HG02970 (cell line): Measurements from ENCODE around the gene USP36.
"Not testable (repeated sequence)": the region's sequence is repeated elsewhere in the genome, so short reads cannot be mapped to it uniquely, and the experiment has no call there.

Experiments used
- ATAC-seq: cut with Tn5 transposase; IDR thresholded peaks from one replicate; pipeline ENCODE4 v1.9.1; 2021; ENCODE audit warnings: mild to moderate bottlenecking, moderate library complexity, moderate number of reproducible peaks; ENCODE audit not compliant: unreplicated experiment, low FRiP score

The USP36 gene

DNA sequence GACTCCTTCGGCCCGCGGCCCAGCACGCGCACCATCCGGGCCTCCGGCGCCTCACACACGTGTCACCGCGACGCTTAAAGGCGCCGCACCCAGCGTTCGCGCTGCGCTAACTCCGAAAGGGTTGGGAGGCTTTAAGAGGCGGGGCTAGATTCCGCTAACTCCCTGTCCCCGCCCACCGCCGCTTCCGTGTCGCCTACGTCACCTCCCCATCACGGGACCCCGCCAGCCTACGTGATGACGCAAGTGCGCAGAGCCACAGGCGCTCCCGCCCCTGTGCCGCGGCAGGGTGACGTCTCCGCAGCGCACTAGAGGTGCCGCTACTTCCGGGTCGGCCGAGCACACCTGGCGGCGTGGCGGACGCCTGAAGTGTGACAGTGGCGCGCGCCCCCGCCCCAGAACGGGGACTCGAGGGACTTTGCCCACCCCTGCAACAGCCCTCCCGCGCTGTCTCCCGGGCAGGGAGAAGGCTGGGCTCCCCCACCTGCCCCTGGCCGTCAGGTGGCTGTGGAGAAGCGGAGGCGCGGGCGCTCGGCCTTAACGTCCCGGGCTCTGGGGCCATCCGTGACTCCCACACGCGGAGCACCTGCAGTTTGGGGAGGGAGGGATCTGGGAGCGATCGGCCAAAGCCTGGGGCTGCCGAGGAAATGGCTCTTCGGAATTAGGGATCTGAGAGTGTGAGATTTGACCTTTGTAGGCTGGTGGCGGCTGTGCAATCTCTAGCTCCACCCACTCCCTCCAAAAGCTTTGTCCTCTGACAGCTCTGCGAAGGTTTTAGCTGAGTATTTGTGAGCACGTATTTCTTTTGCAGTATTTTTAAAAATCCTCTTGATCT is at the start of gene USP36:
TSS of gene USP36 (minus strand) at position 35 of the 832 bp plus-strand sequence. CDS start 4,451 bp downstream, outside the sequence.
- peak; percentile 88 for ATAC-seq

DNA sequence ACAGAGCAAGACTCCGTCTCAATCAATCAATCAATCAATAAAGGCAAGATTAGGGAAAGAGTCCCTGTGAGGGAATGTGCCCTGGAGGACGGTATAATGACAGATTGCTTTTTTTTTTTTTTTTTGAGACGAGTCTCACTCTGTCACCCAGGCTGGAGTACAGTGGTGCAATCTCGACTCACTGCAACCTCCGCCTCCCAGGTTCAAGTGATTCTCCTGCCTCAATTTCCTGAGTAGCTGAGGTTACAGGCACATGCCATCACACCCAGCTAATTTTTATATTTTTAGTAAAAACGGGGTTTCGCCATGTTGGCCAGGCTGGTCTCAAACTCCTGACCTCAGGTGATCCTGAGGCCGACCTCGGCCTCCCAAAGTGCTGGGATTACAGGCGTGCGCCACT is 49.5 kb upstream of the USP36 start:
- ATAC-seq: not testable (repeated sequence)

DNA sequence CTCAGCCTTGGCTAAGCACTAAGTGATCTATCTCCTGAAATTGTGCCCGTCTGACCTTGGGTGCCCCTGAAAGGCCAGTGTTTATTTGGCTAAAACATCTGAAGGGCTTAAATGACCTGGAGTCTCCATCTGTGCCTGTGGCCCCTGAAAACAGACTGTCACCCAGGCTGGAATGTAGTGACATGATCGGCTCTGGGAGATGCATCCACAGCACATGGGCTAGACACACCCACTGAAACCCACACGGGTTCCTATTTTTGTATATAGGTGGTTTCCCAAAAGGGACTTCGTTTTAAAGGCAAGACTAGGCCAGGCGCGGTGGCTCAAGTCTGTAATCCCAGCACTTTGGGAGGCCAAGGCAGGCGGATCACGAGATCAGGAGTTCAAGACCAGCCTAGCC is 48.9 kb upstream of the USP36 start:
- ATAC-seq: no peak

DNA sequence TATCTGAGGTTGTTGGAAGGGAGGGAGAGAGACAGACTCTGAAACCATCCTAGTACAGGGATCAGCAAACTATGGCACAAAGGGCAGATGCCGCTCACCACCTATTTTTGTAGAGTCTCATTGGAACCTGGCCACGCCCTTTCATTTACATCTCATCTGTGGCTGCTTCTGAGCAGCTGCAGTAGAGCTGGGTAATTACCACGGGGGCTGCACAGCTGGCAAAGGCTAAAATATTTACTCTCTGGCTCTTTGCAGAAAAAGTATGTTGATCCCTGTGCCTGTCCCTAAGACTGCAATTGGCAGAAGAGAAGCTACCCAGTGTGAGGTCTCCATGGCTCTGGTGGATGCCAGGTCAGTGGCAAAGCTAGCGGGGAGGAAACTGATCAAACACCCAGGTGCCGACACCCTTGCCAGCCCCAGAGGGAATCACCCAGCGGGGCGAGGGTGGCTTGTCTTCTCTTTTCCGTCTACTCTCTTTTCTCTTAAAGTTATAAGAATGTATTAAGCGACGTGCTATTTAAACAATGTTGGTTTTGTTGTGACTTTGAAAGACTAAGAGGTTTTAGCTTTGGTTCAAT is 48.4 kb upstream of the USP36 start:
- no peak for ATAC-seq

DNA sequence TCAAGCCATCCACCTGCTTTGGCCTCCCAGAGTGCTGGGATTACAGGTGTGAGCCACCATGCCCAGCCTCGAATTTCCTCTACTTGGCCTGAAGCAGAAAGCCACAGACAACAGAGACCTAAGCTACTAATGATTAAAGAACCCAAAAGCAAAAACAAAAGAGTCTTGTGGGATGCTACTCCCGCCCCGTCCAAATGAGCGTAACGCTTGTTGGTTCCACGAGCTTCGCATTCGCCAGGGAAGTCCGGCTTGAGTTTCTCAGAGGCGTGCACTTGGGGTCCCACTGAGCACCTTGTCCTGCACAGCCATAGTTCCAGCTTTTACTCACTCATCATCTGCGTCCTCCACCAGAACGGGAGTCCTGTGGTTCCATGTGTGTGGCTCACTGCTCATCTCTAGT is 46.3 kb upstream of the USP36 start:
- no peak for ATAC-seq

DNA sequence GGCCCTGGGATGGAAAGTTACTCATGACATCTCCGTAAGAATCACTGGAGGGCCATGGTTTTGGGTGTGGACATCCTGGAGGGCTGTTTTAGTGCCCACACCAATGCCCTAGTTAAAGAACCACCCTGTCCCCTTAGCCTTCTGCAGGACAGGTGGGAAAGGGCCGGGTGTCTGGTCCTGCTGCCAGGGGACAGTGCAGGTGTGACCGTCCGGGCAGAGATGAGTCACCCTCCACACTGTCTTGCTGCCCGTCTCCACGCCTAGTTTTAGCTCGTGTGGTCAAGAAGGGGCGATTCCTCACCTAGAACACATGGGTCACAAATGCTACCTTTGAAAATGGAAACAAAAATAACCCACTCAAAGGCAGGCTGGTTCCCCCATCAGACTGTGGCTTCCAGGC is 45.3 kb upstream of the USP36 start:
- ATAC-seq: no peak

DNA sequence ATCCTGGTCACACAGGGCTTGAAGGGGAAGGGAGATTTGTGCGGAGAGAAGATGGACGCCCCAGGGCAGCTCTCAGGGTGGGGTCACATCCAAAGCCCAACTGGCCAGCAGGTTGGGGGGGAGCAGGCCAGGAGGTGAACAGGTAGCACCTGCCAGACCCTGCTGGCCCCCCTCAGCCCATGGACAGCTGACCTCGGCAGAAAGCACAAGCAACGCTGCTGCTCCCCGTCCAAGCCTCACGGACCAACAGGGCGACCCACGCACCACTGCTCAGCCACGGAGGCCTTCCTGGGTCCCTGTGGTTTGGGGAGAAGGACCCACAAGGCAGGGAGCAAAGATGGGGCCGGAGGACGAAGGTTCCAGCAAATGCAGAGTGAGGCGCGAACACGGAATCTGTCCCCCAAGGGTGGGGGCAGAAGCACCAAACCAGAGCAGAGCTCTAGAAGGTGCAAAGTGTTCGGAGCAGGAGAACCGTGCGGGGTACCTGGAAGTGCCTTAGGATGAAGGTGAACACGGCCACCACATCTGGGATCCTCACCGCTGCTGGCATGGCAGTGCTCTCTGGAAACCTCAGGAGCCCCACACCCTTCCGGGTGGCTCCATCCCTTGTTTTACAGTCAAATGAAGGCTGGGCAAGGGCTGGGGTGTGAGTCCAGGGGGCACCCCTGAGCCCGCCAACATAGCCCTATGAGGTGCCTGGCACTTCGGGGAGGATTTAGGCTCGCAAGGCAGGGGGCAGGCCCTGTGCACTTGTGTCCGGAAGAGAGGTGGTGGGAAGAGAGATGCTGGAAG is 44.5 kb upstream of the USP36 start:
- ATAC-seq: no peak

DNA sequence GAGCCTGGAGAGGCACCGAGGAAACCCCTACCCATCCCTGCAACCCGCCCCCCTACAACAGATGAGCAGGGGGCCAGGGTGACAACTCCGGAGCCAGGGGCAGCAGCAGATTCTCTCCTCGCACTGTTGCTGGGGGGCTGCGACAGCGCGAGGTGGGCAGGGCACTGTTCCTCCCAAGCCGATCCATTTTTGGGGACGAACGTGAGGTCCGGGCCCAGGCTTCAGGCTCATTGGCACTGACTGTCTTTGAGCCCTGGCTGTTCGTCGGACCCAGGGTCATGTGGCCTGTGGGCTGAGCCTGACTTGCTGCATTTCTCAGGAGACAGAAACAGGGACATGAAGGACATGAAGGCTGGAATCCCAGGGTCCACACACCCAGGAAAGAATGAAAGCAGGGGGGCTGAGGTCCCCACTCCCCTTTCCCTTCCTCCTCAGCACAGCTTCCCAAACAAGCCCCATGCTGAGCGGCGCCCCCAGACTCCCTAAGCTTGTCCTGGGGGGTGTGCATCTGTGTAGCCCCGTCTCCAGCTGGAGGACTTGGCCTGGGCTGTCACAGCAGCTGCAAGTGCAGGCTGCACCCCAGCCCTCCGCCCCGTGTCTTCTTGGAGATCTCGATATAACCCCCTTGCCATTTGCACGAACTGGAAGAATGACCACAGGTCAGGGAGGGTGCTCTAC is 43.7 kb upstream of the USP36 start:
- ATAC-seq: no peak

DNA sequence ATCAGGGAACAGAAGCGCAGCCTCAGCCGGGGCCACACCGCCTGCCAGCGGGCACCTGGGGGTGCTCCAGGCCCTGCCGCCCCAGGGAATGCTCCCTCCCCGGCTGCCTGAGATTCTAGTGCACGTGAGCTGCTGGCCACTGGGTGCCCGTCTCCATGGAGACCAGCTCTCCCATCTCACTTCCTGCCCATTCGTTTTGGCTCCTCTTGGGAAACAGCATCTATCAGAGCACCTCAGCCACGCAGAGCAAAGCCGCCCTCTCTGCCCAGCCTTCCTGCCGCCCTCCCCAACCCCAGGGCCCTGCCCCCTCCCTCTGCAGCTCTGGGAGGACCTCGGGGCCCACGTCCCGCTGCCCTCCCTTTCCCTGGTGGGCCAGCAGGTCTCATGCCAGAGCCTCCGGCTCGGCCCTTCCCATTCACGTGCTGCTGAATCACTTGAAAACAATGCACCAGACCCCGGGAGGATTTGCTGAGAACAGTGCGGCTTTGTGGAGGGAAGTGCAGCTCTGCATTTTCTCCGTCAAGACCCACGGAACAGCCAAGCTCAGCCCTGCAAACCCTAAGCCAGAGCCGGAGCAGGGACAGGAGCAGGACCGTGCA is 43.0 kb upstream of the USP36 start:
- no peak for ATAC-seq

DNA sequence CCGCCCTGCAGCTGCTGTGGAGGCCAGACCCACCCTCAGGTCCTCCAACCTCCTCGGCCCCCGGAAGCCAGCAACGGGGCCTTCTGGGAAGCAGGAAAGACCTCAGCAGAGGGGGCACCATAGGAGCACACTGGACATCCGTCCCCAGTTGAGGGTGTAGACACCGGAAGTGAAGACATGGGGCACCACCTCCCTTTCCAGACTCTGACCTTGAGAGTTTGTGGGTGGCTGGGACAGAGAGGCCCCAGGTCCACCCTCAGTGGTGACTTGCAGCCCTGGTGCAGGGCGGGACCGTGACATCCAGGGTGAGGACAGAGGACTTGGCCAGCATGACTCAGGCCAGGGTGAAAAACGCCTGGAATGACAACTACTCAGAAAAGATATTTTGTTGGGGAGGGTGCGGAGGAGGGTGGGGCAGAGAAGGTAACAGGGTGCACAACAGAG is 42.5 kb upstream of the USP36 start:
- no peak for ATAC-seq

DNA sequence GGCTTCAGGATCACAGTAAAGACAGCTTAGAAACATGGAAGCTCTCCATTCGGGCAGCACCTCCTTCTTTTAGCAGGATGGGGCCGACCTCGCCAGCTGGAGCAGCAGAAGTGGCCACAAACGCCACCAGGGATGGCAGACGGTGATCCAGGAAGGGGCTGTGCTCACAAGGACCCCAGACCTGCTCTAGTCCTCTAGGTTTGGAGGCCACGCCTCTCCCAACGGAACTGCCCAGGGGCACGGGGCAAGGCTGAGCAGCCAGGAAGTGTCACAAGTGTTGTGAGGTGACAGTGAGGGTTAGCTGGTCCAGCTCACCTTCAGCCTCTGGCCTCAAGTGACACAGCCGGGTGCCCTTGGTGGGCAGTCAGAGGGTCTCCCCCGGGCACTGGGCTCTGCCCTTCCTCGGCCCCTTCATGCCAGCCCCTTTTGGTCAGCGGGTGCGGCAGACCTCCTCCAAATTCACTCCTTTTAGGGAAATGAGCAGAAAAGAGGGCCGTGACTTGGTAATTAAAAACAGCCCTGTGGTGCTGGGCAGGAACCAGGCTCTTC is 42.0 kb upstream of the USP36 start:
- no peak for ATAC-seq

DNA sequence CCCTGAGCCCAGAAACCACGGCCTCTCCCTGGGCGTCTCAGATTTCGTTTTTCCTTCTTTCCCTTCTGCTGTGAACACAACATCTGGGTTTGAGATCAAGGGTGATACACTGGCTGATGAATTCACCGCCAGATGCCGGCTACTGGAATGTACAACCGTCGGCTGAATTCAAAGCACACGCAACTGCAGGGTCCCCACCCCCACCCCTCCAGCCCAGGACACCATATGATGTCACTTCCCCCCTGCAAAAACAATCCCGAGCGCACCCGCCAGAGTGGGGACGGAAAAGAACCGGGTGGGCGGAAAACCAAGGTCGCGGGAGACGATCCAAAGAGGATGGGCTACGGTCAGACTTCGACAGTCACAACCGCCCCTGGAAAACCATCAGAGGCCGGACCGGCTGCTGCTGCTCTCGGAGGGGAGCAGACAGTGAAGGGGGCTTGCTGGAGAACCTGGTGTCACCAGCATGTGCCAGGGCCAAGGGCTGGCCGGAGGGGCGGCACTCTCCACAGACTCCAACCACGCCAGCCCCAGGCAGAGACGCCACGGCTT is 39.1 kb upstream of the USP36 start:
- ATAC-seq: no peak

DNA sequence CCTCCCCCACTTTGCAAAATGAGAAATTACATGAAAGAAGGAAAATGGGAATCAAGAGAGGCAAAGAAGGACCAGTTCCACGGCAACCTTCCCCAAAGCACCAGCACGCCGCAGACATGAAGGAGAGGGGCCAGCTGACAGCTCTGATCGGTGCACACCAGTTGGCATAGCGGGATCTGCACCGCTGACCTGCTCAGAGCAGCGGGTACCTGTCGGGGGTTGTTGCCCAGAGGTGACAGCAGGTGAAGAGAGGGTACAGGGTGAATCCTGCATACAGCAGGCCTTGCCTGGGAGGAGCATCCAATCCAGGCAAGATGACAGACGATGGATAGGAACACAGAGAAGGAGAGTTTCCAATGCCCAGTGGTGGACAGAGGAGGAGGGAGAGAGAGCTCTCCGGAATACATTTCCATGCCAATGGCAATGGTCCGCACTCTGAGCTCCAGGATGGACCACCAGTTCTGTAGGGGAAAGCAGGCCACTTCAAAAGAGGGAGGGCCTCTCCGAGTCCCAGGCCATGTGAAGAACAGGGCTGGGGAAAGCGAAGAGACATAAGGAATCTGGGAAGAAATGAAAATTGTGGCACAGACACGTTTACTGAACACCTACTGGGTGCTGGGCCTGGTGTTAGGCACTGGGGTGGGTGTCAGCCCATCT is 38.4 kb upstream of the USP36 start:
- ATAC-seq: no peak

DNA sequence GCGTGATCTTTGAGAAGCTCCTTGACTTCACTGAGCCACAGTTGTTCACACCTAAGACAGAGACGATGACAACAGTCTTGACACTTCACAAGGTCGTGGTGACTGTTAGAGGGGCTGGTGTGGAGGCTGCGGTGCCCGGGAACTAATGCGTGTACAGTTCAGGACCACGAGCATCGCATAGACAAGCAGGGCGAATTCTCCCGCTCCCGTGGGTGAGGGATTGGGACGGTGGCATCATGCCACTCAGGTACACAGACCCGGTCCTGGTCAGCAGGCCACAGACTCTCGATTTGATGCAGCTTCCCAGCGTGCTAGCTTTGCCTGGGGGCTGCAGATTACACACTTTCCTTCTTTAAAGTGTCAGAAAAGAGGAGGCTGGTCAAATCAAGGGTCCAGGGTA is 37.6 kb upstream of the USP36 start:
- no peak for ATAC-seq

DNA sequence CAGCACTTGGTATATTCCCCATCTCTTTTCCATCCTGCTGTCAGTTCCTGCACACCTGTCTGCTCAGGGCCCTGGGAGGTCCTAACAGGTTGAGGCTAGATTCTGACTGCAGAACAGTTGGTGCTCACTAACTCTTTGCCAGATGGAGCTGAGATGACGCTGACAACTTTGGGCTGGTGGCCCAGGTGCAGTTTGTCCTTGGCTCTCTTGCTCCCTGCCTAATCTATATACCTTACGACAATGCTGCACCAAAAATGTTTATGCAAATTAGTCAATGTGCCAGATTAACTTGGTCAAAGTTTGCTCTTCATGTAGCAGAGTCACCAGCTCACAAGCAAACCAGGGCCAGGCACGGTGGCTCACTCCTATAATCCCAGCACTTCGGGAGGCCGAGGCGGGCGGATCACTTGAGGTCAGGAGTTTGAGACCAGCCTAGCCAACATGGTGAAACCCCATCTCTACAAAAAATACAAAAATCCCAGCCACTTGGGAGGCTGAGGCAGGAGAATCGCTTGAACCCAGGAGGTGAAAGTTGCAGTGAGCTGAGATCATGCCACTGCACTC is 36.4 kb upstream of the USP36 start:
- ATAC-seq: not testable (repeated sequence)

DNA sequence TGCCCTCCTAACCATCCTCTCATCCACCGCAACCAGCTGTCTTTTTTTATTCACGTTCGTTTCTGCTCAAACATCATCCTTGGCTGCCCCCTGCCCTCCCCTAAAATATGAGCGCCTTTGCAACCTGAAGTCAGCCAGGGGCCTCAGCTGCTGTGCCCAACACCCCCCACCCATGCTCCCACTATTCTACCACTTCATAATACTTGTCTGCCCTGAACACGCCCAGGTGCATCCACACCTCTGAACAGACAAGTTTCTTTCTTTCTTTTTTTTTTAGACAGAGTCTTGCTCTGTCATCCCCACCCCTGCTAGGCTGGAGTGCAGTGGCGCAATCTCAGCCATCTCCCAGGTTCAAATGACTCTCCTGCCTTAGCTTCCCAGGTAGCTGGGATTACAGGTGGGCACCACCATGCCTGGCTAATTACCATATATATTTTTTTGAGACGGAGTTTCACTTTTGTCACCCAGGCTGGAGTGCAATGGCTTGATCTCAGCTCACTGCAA is 35.5 kb upstream of the USP36 start:
- no peak for ATAC-seq

DNA sequence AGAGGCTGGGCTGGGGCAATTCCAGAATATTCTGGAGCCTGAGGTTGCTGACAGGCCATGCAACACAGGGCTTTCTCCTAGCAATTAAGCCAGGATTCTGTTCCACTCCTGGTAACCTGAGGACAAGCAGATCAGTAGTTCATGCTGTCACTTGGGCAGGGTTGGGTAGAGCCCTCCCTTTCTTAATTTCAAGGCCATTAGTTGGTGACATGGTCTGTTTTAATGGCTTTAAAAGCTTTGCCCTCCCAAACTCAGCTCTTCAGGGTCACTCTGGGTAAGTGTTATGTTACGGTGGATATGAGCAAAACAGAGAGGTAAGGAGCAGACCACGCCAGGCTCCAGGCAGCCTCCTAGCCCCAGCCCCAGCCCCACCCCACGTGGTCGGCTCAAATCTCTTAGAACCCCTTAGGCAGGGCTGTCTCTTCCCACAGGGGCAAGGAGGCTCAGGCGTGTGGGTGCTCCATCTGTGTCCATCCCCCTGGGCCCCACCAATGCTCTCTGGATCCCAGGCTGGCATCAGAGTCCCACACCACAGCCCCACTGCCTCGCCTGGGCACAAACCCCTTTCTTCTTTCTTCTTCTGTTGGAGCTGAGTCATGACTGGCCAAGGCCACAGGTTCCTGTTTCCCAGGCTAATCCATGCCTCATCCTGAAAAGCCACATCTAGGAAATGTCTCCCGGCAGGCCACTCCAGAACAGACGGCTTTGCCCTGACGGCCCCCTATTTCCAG is 34.9 kb upstream of the USP36 start:
- no peak for ATAC-seq
